ENCODE results near the gene SMARCD1.

The SMARCD1 gene

DNA sequence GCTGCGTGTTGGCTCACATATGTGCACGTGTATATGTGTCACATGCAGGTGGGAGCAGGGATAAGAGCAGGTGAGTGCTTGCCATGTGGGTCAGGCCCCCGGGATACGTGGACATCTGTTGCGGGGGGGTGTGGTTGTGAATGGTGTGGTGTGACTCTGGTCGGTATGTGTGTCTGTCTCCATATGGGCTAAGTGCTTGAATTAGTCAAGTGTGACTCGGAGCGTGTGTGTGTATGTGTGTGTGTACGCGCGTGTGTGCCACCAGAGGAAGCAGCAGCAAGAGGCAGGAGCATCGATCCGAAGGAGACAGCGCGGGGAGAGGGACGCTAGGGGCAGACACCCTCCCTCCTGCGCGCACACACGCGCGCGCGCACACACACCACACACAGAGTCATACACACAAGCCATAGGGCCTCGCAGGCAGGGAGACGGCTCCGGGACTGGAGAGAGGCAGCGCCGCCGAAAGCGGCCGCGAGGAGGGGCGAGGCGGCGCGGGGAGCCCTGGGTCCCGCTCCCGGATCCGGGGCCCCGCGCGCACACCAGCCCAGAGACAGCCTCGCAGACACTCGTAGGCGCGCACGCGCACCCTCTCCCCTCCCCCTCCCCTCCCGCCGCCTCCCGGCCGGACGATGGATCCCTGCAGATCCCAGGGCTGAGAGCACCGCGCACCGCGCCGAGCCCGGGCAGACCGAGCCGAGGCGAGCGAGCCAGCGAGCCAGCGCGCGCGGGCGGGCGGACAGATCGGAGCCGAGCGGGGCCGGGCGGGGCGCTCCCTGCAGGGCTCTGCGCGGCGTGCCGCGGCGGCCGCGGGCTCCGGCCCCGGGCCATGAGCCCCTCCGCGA is 27.9 kb upstream of the SMARCD1 start, which contains the start of gene ASIC1:
Gene ASIC1, plus strand, starts transcription at position 597 of the 842 bp plus-strand sequence. CDS start 1,171 bp downstream, outside the sequence.
- peak; percentile 53 for DNase-seq

DNA sequence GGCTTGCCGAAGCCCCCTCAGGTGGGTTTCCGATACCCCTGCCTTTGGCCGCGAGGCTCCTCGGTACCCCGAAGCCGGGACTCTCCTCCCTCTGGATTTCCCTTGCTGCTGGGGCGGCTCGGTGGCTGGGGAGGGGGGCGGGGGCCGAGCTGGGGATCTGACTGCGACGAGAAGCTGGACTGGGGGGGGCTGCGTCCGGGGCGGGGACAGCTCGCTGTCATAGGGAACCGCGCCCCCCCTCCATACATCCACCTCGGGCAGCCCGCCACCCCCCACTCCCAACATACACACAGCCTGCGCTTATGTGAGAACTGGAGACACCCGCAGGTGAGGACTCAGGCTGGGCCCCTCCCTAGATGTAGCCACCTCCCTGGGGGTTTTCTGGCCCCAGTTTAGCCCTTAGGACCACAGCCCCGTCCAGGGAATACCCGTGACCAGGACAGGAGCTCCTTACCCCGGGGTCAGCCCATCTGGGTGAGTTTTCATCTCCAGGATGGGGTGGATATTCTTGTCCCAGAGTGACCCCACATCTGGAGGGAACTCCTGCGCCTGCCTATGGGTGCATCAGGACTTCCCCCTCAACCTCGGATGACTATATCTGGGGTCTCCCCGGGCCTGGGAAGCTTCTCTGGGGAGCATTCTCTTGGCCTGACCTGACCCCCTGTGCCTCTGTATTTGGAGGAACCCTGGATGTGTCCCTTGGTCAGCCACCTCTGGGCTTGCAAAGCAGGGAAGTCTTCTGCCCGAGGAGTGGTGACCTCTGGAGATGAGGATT is 27.1 kb upstream of the SMARCD1 start:
- DNase-seq: no peak

DNA sequence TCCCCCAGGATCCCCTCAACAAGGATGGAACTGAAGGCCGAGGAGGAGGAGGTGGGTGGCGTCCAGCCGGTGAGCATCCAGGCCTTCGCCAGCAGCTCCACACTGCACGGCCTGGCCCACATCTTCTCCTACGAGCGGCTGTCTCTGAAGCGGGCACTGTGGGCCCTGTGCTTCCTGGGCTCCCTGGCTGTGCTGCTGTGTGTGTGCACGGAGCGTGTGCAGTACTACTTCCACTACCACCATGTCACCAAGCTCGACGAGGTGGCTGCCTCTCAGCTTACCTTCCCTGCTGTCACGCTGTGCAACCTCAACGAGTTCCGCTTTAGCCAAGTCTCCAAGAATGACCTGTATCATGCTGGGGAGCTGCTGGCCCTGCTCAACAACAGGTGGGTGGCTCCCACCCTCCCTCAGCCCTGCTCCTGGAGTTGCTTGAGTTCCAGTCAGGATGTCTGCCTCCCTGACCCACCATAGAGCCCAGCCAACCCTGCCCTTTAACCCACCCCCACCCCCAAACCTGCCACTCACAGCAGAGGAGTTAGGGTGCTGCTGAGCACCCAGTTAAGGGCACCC is 26.3 kb upstream of the SMARCD1 start:
- no peak for DNase-seq

DNA sequence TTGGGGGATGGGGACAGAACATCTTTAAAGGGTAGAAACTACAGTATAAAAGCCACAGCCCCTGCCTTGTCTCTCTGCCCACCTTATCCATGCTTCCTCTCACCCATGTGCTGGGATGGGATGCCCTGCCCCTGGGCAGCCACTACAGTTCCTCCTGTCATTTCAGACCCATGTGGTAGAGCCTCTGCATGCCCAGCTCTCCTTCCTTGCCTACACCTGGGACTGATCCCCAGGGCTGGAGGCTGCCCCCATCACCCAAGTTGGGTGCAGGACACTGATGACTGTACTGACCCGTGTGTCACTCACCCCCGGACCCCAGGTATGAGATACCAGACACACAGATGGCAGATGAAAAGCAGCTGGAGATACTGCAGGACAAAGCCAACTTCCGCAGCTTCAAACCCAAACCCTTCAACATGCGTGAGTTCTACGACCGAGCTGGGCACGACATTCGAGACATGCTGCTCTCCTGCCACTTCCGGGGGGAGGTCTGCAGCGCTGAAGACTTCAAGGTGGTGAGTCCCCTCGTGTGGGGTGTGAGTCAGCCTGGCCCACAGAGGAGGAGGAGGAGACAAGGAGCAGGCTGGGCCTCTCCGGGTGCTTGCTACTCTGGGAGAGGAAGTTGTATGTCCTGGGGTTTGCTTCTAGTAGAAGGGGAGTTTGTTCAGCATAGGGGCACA is 25.6 kb upstream of the SMARCD1 start:
- no peak for DNase-seq

DNA sequence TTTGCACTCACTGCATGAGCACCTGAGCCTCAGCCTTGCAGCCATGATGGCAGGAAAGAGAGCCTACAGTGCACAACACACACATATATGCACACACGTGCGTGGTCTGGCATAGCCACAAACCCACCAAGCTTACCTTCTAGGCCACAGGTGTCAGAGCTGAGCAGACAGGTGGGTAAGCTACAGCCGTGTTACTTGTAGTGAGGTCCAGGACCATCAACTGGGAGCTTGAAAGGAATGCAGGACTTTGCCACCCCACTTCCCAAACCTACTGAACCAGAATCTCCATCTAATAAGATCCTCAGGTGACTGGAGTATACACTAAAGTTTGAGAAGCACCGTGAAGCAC is 25.0 kb upstream of the SMARCD1 start:
- DNase-seq: no peak

DNA sequence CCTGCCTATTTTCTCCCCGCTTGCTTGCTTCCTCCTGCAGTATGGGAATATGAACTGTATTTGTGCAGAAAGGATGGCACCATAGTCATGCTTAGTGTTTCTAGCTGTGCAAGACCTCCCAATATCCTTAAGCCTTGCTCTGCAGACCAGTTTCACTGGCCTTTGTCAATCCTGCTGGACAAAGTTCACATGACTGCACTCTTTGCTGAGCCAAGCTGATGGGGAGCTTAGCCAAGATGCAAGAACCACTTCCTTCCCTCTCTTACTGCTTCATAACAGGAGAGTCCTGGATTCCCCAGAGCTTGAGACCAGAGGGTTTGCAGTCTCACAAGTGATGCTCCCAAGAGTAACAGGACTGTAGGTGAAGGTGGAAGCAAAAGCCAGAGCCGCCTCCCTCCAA is 24.0 kb upstream of the SMARCD1 start:
- DNase-seq: no peak

DNA sequence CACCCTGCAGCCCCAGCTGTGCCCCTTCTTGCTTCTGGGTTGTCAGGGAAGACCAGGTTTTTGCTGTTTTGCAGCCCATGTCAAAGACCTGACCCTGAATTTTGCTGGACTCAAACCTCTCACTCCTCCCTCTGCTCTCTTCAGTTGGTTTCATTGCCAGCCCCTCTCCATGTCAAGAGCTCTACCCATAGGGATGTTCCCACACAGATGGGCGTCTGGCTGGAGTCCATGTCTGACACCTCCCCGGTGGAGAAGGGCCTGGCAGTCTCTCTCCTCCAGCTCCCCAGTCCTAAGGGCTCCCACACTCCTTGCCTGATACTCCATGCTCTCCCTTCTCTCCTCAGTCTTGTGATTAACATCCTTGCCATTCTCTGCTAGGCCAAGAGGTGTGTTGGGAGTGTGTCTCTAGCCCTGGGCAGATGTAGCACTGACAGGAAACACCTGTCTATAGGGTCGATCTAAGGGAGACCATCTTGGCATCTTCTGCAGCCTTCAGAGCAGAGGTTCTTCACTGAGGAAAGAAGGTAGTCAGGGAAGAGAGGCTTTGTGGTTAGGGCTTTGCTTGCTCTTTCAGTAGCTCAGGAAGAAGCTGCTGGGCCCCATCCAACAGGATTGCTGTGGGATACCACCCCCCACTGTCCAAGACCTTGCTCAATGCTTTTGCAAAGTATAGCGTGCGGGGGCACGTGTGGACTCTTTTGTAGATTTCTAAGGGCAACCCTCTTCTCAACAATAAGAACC is 23.0 kb upstream of the SMARCD1 start:
- no peak for DNase-seq

DNA sequence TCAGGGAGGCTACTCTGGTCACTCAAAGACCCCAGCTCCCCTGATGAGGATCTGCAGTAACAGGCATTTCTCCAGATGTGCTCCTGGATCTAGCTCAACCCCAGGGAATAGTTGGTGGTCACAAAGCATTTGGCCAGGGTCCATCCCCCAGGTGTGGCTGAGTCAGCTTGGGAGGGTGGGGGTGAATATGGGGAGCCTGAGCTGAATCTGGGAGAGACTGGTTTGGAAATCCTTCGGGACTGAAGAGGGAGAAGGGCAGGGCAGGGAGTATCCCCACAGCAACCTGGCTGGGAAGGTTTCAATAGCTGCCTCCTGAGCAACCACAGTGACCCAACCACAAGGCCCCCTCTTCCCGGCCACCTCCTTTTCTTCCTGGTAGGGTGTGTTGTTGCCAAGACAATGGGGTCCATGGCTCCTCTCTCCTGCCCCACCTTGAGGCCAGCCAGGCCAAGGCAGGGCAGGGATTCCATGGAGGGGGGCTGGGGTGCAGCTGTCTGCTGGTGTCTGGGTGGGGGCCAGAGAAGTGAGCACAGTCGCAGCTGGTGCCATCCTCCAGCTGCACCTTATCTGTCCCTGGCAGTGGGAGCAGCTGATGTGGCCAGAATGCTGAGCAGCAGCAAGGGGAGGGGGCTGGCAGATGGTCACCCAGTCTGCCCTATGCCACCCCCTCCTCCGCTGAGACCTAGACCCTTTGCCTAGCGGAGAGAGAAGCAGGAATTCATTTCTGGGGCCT is 22.2 kb upstream of the SMARCD1 start:
- DNase-seq: no peak

DNA sequence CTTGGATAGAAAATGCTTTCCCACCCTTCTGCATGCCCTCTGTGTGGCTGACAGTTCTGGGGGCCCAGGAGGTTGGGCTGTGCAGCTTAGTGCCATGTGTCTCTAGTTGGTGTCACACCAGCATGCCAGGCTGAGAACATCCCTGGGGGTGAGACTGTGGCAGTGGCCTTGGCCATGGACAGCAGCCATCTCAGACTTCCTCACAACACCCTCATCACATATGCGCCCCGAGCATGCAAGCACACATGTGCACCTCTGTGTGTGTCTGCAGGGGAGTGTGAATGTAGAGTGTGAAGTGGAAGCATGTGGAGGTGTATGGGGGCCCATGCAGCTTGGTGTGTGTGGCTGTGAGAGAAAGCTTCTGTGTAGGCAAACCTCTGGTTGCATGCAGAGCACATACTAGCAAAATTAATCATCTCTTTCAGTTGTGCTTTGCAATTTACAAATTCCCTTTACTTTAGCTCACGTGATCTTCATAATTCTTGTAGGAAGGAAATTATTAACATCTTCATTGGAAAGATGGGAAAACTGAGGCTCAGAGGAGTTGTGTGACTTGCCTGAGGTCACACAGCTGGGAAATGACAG is 19.3 kb upstream of the SMARCD1 start:
- DNase-seq: no peak

DNA sequence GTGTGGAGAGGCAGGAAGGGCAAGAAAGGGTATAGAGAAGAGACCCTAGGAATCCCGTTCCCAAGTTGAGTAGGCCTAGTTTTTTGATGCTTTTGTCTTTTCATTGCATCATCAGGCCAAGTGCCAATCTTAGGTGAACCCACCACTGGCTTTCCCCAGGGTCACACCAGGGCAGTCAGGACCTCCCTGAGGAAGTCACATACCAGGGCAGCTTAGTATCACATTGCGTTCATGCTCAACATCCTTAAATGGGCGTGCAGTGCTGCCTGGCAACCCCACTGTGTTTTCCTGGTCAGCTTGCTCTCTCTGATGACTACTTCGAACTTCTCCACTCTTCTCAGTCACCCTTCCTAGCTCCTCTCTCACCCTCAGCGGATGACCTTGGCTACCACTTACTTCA is 18.7 kb upstream of the SMARCD1 start:
- DNase-seq: no peak

DNA sequence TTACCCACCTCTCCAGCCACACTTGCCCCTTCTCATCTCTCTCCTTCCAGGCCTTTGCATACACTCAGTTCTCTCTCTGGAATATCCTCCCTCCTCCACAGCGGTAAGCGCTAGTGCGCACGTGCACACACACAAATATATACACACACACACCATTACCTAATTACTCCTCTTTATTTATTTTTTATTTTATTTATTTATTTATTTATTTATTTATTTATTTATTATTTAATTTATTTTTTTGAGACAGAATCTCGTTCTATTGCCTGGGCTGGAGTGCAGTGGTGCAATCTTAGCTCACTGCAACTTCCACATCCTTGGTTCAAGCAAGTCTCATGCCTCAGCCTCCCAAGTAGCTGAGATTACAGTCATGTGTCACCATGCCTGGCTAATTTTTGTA is 16.1 kb upstream of the SMARCD1 start:
- DNase-seq: no peak

DNA sequence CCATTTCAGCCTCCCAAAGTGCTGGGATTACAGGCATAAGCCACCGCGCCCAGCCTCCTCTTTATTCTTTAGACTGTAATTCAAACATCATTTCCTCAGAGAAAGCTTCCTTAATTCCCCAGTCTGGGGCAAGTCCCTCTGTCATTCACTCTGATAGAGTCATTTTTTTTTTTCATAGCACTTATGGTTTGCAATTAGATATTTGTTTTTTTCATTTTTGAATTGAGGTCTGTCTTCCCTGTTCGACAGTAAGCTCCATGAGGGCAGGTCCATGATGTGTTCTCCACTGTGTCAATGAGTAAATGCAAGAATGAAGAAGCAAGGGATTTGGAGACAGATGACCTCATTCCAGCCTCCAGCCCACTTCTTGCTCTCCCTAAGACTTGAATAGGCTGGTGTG is 15.6 kb upstream of the SMARCD1 start:
- no peak for DNase-seq

DNA sequence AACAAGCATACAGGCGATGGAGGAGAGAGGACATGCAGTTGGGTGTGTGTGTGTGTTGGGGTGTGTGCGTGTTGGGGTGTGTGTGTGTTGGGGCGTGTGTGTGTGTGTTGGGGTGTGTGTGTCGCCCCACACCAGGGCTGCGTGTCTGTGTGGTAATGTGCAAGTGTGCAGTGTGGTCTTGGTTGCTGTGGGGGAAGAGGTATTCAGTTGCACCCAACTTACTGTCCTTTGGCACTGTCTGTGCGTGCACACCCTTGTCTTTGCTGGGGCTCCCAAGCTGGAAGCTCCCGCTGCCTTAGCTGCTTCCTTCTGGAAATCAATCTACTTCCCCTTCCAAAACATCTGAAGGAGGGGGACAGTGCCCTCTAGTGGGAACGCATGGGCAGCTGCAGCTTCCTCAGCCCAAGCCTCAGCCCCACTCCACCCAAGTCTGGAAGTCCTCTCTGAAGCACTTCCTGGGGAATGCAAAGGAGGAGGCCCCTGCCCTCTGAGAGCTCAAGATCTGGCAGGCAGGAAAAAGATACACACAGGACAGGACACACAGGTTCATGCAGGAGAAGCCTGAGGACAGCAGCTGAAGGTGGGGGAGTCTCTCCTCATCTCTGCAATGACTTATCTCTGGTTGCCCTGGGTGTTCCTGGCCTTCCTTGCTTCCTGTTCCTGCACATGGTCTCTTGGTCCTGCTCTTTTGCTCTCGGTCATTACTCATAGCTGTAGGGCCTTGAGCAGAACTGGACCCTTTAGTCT is 14.7 kb upstream of the SMARCD1 start:
- DNase-seq: peak; percentile 11

DNA sequence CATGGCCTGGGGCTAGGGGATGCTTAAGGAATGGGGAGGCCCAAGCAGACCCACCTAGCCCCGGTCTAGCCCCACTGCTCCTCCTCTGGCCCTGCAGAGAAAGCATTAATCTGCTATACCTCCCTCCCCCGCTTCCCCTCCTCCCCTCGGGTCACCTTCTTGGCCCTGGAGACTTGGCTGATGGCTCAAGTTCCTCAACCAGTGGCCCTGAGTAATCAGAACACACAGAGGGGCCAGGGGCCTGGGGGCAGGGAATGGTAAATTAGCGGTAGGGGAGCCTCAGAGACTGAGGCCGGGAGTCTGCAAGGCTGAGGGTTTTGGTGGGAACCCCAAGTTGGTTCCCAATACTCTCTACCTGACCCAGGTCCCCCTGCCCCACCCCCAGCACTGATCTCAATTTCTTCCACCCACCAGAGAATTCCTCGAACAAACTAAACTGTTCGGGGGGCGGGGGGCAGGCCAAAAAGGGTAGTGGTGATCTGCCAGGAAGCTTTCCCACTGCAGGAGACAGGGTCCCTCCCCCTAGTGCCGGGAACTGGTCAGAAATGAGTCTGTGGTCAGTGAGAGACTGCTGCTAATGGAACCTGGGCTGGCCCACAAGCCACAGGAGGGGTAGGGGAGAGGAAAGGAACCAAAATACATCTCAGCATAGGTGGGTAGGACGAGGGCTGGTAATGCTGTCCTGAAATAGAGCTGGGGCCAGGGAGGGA is 12.8 kb upstream of the SMARCD1 start:
- no peak for DNase-seq

DNA sequence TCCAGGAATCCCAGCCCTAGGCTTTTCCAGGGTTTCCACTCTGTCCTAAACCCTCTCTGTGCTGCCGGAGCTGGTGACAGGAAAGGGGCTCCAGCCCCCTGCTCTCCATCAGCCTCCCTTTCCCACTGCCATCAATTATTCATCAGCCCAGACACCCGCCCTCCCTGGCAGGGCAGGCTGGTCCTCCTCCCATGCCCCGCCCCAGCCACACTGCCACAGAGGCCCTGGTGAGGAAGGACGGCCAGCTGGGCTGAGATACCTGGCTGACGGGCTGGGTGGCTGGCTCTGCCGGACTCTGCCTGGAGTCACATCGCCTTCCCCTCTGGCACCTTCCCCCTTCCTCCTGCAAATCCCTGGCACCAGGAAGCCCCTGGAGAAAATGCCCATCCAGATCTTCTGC is 11.9 kb upstream of the SMARCD1 start:
- DNase-seq: no peak

DNA sequence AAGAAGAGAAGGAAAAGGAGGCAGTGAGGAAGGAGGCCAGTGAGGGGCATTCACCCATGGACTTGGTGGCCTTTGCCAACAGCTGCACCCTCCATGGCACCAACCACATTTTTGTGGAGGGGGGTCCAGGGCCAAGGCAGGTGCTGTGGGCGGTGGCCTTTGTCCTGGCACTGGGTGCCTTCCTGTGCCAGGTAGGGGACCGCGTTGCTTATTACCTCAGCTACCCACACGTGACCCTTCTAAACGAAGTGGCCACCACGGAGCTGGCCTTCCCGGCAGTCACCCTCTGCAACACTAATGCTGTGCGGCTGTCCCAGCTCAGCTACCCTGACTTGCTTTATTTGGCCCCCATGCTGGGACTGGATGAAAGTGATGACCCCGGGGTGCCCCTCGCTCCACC is 11.4 kb upstream of the SMARCD1 start:
- DNase-seq: no peak

DNA sequence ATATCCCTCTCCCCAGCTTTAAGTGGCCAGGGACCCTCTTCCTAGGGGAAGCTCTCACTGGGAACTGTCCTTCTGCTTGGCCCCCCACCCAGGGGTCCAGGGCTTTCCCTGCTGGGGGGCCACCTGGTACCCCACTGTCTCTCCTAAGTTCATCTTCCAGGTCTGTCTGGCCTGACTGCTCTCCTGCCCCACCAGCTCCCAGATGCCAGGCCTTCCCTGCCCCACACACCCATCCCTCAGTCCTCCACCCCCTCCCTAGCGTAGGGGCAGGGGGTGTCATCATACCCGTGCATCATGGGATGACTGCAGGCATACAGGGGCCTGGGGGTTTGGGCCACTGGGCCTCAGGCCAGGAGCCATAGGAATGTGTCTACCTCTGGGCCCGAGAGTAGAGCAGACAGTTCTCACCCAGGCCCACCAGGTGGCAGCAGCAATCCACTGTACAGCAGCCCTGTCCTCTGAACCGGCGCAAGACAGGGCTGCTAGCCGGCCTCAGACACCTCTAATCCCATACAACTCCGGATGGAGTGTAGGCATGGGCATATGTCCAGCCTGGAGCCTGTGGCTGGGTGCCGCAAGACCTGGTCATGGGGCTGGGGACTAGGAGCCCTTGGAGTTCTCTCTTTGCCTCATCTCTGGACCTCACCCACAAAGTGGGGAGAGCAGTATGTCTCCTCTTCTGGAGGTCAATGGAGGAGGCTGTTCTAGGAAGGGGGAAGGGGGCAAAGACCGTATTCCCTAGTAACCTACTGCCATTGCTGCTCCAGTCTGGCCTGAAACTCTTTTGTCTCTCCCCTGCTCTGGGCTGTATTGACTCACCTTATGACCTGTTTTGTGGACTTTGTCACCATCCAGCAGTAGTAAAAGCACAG is 10.0 kb upstream of the SMARCD1 start:
- peak; percentile 45 for DNase-seq

DNA sequence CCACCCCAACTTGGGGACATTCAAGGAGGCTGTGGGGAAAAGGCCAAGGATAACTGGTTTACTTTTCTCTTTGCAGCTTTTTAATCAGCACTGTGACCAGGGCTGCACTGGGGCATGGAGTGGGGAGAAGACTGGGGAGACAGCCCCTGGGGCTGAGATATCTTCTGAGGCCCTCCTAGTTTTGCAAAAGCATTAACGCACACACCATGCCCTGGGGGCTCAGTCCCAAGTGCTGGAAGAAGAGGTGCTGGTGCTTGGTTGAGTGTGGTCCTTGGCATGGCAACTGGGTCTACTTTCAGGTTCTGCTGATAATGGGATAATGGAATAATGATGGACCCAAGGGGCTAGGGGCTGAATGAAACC is 9.4 kb upstream of the SMARCD1 start:
- no peak for DNase-seq

DNA sequence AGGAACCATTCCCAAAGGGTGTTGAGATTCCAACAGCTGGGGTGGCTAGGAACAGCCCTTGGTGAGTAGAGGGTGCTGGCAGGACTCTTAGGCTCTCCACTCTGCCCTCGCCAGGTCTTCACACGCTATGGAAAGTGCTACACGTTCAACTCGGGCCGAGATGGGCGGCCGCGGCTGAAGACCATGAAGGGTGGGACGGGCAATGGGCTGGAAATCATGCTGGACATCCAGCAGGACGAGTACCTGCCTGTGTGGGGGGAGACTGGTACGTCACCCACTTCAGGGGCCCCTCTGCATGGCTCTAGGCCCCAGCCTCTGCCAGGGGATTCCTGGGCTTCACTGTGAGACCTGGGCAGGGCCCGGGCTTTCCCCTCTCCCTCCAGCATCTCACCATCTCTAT is 8.0 kb upstream of the SMARCD1 start:
- DNase-seq: no peak

Data from NCI-H1092 treated with DMSO at 0.1 percent for 48 hours (cell line).